CD14-positive monocyte (primary cell): ENCODE results near the gene CCDC121. TPM values are rescaled to one million over a fixed set of nuclear protein-coding genes. Genes with fewer than 3 reads are reported as not detected.

Experiments used
- DNase-seq, 3 donors: peaks; one replicate each; pipeline ENCODE4 v3.0.0-alpha.2; 2011 to 2022
- H2AFZ ChIP-seq: 2 replicates; pipeline ENCODE4 v1.6.0; 2012; ENCODE audit warnings: mild to moderate bottlenecking, low read depth, low read length, inconsistent platforms; ENCODE audit not compliant: insufficient read depth, poor library complexity, severe bottlenecking
- H3K27ac ChIP-seq, 2 donors: 1 replicate in 1 of 2; 2 replicates in 1 of 2; pipeline ENCODE4 v1.5.1; 2012 to 2013; ENCODE audit warnings: low read length in 2 of 2, control low read depth in 1 of 2, inconsistent platforms in 1 of 2, low read depth in 1 of 2, mild to moderate bottlenecking in 1 of 2
- H3K27me3 ChIP-seq, 2 donors: one replicate each; pipeline versions ENCODE4 v1.6.0 to v1.6.1; 2011 to 2013; ENCODE audit warnings: low read length in 2 of 2; ENCODE audit not compliant: control insufficient read depth in 2 of 2, insufficient read depth in 2 of 2
- H3K36me3 ChIP-seq, 2 donors: replicated peaks in 1 of 2; 1 replicate in 1 of 2; 2 replicates in 1 of 2; pipeline versions ENCODE4 v1.5.1 to v1.6.1; 2012 to 2013; ENCODE audit warnings: low read length in 2 of 2, control low read depth in 1 of 2, inconsistent platforms in 1 of 2, mild to moderate bottlenecking in 1 of 2; ENCODE audit not compliant: insufficient read depth in 2 of 2, control insufficient read depth in 1 of 2
- H3K4me1 ChIP-seq, 2 donors: 1 replicate in 1 of 2; 2 replicates in 1 of 2; pipeline versions ENCODE4 v1.5.1 to v1.6.1; 2012 to 2013; ENCODE audit warnings: low read length in 2 of 2, control low read depth in 1 of 2, inconsistent platforms in 1 of 2, mild to moderate bottlenecking in 1 of 2, moderate library complexity in 1 of 2; ENCODE audit not compliant: insufficient read depth in 2 of 2, control insufficient read depth in 1 of 2
- H3K4me2 ChIP-seq: replicated peaks from 2 replicates; pipeline ENCODE3; 2012; ENCODE audit warnings: low read length, moderate library complexity, mild to moderate bottlenecking; ENCODE audit not compliant: poor library complexity, severe bottlenecking; ENCODE audit errors: extremely low read depth
- H3K4me3 ChIP-seq, 3 experiments: fragments of 200-600 bp in 1 of 3; sonication (generic) in 1 of 3; replicated peaks in 1 of 3; 1 replicate in 2 of 3; 2 replicates in 1 of 3; pipeline ENCODE4 v1.5.1; 2011 to 2013; ENCODE audit warnings: low read length in 3 of 3, mild to moderate bottlenecking in 3 of 3, control low read depth in 2 of 3, low read depth in 2 of 3, inconsistent platforms in 1 of 3, moderate library complexity in 1 of 3
- H3K79me2 ChIP-seq: 2 replicates; pipeline ENCODE4 v1.6.0; 2012; ENCODE audit warnings: mild to moderate bottlenecking, control low read depth, inconsistent platforms, low read length, moderate library complexity; ENCODE audit not compliant: insufficient read depth
- H3K9ac ChIP-seq: 2 replicates; pipeline ENCODE4 v1.6.0; 2017; ENCODE audit warnings: low read length, mild to moderate bottlenecking; ENCODE audit not compliant: insufficient read depth, poor library complexity, severe bottlenecking
- H3K9me3 ChIP-seq, 2 donors: replicated peaks in 1 of 2; 1 replicate in 1 of 2; 2 replicates in 1 of 2; pipeline versions ENCODE4 v1.5.1 to v1.6.1; 2012 to 2013; ENCODE audit warnings: low read length in 2 of 2, control low read depth in 1 of 2; ENCODE audit not compliant: control insufficient read depth in 1 of 2, insufficient read depth in 1 of 2
- H4K20me1 ChIP-seq: 2 replicates; pipeline ENCODE4 v1.6.0; 2012; ENCODE audit warnings: mild to moderate bottlenecking, low read length, control low read depth, moderate library complexity; ENCODE audit not compliant: insufficient read depth
- H3K27ac Mint-ChIP-seq, 7 donors: one replicate each; pipeline ENCODE4 v1.8.0; 2020; ENCODE audit warnings: mild to moderate bottlenecking in 7 of 7, mixed read lengths in 7 of 7, moderate library complexity in 6 of 7, inconsistent platforms in 2 of 7
- H3K27me3 Mint-ChIP-seq, 3 donors: one replicate each; pipeline ENCODE4 v1.8.0; 2021 to 2022; ENCODE audit warnings: low read depth in 3 of 3, mild to moderate bottlenecking in 3 of 3, mixed read lengths in 3 of 3, moderate library complexity in 3 of 3, inconsistent platforms in 1 of 3
- H3K36me3 Mint-ChIP-seq, 2 donors: one replicate each; pipeline ENCODE4 v1.8.0; 2020; ENCODE audit warnings: mixed read lengths in 2 of 2, inconsistent platforms in 1 of 2, mild to moderate bottlenecking in 1 of 2
- H3K4me1 Mint-ChIP-seq: one replicate; pipeline ENCODE4 v1.8.0; 2020; ENCODE audit warnings: mild to moderate bottlenecking, mixed read lengths
- H3K4me3 Mint-ChIP-seq, 2 donors: one replicate each; pipeline ENCODE4 v1.8.0; 2020; ENCODE audit warnings: mild to moderate bottlenecking in 2 of 2, mixed read lengths in 2 of 2, moderate library complexity in 1 of 2
- H3K9me3 Mint-ChIP-seq, 7 donors: one replicate each; pipeline ENCODE4 v1.8.0; 2020 to 2022; ENCODE audit warnings: mixed read lengths in 7 of 7, mild to moderate bottlenecking in 6 of 7, moderate library complexity in 6 of 7, inconsistent platforms in 2 of 7
- WGBS: methylation state at CpG from one replicate; pipeline ENCODE4 v1.1.5; 2013; ENCODE audit warnings: missing lambda C conversion rate; ENCODE audit not compliant: insufficient coverage; 5-methylcytosine and 5-hydroxymethylcytosine counted together
- intact Hi-C, 2 donors: fragments of 100-400 bp; cut with micrococcal nuclease; formaldehyde crosslinking; loops; one replicate each; pipeline versions ENCODE4 v1.15.0 to v1.15.1; 2023
- polyA plus RNA-seq, 3 donors: library from polyadenylated mRNA; depleted of rRNA in 1 of 3; unstranded in 2 of 3; stranded (reverse) in 1 of 3; fragments of 300-500 nt in 2 of 3; fragments of >200 nt in 1 of 3; fragmentation: Illumina TruSeq in 2 of 3; gene quantifications; 1 replicate in 2 of 3; 2 replicates in 1 of 3; pipeline ENCODE4 v1.2.3, GENCODE V29; 2012 to 2021
- TF ChIP-seq, protein P1 (sequence below): fragments of 200-600 bp; IDR thresholded peaks from one replicate; pipeline ENCODE4 v1.8.0; 2022; ENCODE audit warnings: antibody characterized with exemption, mild to moderate bottlenecking

The CCDC121 gene
- polyA plus RNA-seq, 3 donors, result 0.22 to 0.61 (median 0.53) TPM

DNA sequence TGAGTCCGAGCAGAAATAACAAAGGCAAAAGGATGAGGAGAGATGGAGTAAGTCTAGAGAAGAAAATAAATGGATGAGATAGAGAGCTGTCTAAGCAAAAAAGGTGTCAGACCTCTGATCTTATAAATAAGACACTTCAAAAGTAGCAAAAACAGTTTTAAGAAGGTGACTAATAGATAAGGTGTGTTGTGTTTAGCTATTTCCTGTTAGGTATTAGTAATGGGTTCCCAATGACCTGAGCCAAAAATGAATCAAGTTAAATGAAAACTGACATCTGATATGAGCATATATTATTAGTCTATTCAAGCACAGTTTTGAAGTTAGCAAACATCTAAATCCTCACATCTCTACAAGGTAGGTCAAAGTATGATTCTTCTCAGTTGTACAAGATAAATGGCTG is 24.0 kb upstream of the CCDC121 start:
- Mint-ChIP-seq H3K27ac (no peak overlapping the region), H3K4me1 (no peaks in the 10 kb centered on the region), H3K36me3 (peaks cover 81 to 92% of the 10 kb centered on the region in 2 donors), H3K4me3 (no peak overlapping the region), H3K27me3 (no peaks in the 10 kb centered on the region), H3K9me3 (no peaks in the 10 kb centered on the region)
- Histone ChIP-seq H2AFZ (no peak overlapping the region), H4K20me1 (no peaks in the 10 kb centered on the region), H3K4me3 (no peak overlapping the region), H3K36me3 (peaks cover 94 to 99% of the 10 kb centered on the region in 2 donors), H3K4me1 (no peaks in the 10 kb centered on the region), H3K27me3 (no peaks in the 10 kb centered on the region), H3K4me2 (no peak overlapping the region), H3K9ac (no peak overlapping the region), H3K79me2 (no peaks in the 10 kb centered on the region), H3K9me3 (no peaks in the 10 kb centered on the region), H3K27ac (no peak overlapping the region)
- intact Hi-C loops, result no loop called here
- DNase-seq, result no peak
- WGBS, result 100% methylated on average over 1 of the region's 1 CpG
- TF ChIP-seq, protein P1, sequence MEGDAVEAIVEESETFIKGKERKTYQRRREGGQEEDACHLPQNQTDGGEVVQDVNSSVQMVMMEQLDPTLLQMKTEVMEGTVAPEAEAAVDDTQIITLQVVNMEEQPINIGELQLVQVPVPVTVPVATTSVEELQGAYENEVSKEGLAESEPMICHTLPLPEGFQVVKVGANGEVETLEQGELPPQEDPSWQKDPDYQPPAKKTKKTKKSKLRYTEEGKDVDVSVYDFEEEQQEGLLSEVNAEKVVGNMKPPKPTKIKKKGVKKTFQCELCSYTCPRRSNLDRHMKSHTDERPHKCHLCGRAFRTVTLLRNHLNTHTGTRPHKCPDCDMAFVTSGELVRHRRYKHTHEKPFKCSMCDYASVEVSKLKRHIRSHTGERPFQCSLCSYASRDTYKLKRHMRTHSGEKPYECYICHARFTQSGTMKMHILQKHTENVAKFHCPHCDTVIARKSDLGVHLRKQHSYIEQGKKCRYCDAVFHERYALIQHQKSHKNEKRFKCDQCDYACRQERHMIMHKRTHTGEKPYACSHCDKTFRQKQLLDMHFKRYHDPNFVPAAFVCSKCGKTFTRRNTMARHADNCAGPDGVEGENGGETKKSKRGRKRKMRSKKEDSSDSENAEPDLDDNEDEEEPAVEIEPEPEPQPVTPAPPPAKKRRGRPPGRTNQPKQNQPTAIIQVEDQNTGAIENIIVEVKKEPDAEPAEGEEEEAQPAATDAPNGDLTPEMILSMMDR, result no peak

DNA sequence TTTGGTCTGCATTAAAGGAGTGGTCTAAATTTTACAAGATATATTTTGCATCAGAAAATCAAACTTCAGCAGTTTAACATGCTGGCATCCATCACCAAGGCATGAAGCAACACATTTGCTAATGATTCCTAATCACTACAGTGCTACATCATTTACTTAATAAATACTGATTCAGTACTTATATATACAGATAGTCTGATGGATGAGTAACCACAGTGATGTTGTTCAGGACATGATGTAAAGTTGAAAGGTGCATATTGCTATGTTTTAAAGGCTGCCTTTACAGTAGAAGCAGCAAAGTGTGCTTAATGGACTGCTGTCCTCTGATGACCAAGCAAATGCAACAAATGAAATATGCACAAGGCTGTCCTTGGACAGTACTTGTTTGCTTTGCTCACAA is 23.5 kb upstream of the CCDC121 start:
- Histone ChIP-seq H3K9me3 (no peaks in the 10 kb centered on the region), H4K20me1 (no peaks in the 10 kb centered on the region), H3K4me3 (no peak overlapping the region), H3K27me3 (no peaks in the 10 kb centered on the region), H3K27ac (no peak overlapping the region), H3K4me1 (no peaks in the 10 kb centered on the region), H3K79me2 (no peaks in the 10 kb centered on the region), H3K9ac (no peak overlapping the region), H2AFZ (no peak overlapping the region), H3K36me3 (peaks cover 94 to 99% of the 10 kb centered on the region in 2 donors), H3K4me2 (no peak overlapping the region)
- Mint-ChIP-seq H3K4me1 (no peaks in the 10 kb centered on the region), H3K9me3 (no peaks in the 10 kb centered on the region), H3K27ac (no peak overlapping the region), H3K4me3 (no peak overlapping the region), H3K27me3 (no peaks in the 10 kb centered on the region), H3K36me3 (peaks cover 82 to 92% of the 10 kb centered on the region in 2 donors)
- intact Hi-C loops, result no loop called here
- TF ChIP-seq, protein P1, result no peak
- no peak for DNase-seq
